HL-60/S4 (cell line): Measurements from ENCODE around the gene LBH.

ENCODE experiments used
- in situ Hi-C: fragments of 300-500 bp; cut with MboI; formaldehyde crosslinking; loops from 2 replicates; pipeline ENCODE4 v1.14.3; 2022; ENCODE audit warnings: low sequenced_read_pairs

LBH gene

GRCh38 chr2:30234180-30234971, 3.0 kb downstream of the LBH start:
- in situ Hi-C loops, result no loop called here

GRCh38 chr2:30235008-30235655, 3.8 kb downstream of the LBH start:
- in situ Hi-C loops, result no loop called here

- in situ Hi-C loops, result no loop called here
These were observed 4.7 kb downstream of the LBH start for GRCh38 chr2:30235859-30236535.

GRCh38 chr2:30236591-30237238, 5.4 kb downstream of the LBH start:
- in situ Hi-C loops, result no loop called here

GRCh38 chr2:30237239-30237965, 6.1 kb downstream of the LBH start:
- in situ Hi-C loops, result no loop called here

GRCh38 chr2:30237966-30238800, 6.8 kb downstream of the LBH start:
- in situ Hi-C loops, result no loop called here

- in situ Hi-C loops, result no loop called here
These were observed 8.1 kb downstream of the LBH start for GRCh38 chr2:30239308-30239985.

- in situ Hi-C loops, result no loop called here
These were observed 8.8 kb downstream of the LBH start for GRCh38 chr2:30239986-30240752.

GRCh38 chr2:30243231-30243630, 11.9 kb downstream of the LBH start:
- in situ Hi-C loops, result no loop called here

- in situ Hi-C loops, result no loop called here
These were observed 14.0 kb downstream of the LBH start for GRCh38 chr2:30245364-30245763.

- in situ Hi-C loops, result no loop called here
These were observed 17.5 kb downstream of the LBH start for GRCh38 chr2:30248791-30249190.

GRCh38 chr2:30249354-30249753, 18.0 kb downstream of the LBH start:
- in situ Hi-C loops, result no loop called here

- in situ Hi-C loops, result no loop called here
These were observed 19.1 kb downstream of the LBH start for GRCh38 chr2:30250421-30250820.

- in situ Hi-C loops, result no loop called here
These were observed 21.7 kb downstream of the LBH start for GRCh38 chr2:30252723-30253701.

- in situ Hi-C loops, result no loop called here
These were observed 22.7 kb downstream of the LBH start for GRCh38 chr2:30253873-30254684.

- in situ Hi-C loops, result no loop called here
These were observed 23.3 kb downstream of the LBH start for GRCh38 chr2:30254685-30255001.

- in situ Hi-C loops, result no loop called here
These were observed 23.7 kb downstream of the LBH start for GRCh38 chr2:30255026-30255425.
